ENCODE data around the gene CCP110.

Gene CCP110

DNA sequence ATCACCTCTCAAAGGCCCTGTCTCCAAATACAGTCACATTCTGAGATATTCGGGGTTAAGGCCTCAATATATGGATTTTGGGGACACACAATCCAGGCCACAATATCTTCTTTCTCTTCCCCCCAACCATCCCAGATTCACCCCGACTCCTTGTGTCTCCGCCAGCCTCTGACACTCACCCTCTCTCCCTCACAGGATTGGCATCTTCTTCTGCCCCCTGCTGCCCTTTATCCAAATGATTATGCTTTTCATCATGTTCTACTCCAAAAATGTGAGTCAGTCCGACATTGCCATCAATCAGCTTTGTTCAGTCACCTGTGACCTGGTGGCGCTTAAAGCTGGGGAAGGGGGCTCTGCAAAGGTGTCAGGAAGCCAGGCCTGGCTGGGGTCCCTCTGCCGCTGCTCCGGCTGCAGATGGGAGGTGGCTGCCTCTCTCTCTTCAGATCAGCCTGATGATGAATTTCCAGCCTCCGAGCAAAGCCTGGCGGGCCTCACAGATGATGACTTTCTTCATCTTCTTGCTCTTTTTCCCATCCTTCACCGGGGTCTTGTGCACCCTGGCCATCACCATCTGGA is 36.9 kb upstream of the CCP110 start:
- no peak for DNase-seq (ENCODE audit: low read depth)
- no peak overlapping the region for H3K4me3 ChIP-seq (ENCODE audit: low read length)
- no peak overlapping the region for H3K9ac ChIP-seq (ENCODE audit: low read length)

GRCh38 chr16:19488213-19488640 is 35.5 kb upstream of the CCP110 start:
- Histone ChIP-seq H3K9ac (ENCODE audit: low read length) (no peak overlapping the region), H3K9me3 (ENCODE audit: control insufficient read depth, low read length) (no peaks in the 10 kb centered on the region), H3K4me1 (ENCODE audit: control insufficient read depth, insufficient read depth, low read length) (peaks cover 8% of the 10 kb centered on the region), H3K36me3 (ENCODE audit: control insufficient read depth, insufficient read depth, low read length, severe bottlenecking) (no peaks in the 10 kb centered on the region), H3K4me3 (ENCODE audit: low read length) (no peak overlapping the region), H3K27me3 (replicated peaks; ENCODE audit: control insufficient read depth, insufficient read depth, low read length) (peaks cover 5% of the 10 kb centered on the region)
- DNase-seq (ENCODE audit: low read depth), result no peak

More for the DNA sequence above, 36.9 kb upstream of the CCP110 start:
- Histone ChIP-seq H3K9me3 (ENCODE audit: control insufficient read depth, low read length) (no peaks in the 10 kb centered on the region), H3K27me3 (replicated peaks; ENCODE audit: control insufficient read depth, insufficient read depth, low read length) (peaks cover 5% of the 10 kb centered on the region), H3K4me1 (ENCODE audit: control insufficient read depth, insufficient read depth, low read length) (peaks cover 8% of the 10 kb centered on the region), H3K36me3 (ENCODE audit: control insufficient read depth, insufficient read depth, low read length, severe bottlenecking) (no peaks in the 10 kb centered on the region)

DNA sequence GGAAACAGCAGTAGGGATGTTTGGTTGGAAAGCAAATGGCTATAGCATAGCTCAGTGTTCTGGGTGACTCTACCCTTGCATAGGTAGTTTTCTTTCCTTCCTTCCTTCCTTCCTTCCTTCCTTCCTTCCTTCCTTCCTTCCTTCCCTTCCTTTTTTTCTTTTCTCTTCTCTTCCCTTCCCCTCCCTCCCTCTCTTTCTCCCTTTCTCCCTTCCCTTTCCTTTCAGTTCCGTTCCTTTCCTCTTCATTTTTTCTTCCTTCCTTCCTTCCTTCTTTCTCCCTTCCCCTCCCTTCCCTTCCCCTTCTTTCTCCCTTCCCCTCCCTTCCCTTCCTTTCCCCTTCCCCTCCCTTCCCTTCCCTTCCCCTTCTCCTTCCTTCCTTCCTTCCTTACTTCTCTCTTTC is 33.1 kb upstream of the CCP110 start:
- peaks cover 8% of the 10 kb centered on the region for H3K4me1 ChIP-seq (ENCODE audit: control insufficient read depth, insufficient read depth, low read length)
- H3K36me3 ChIP-seq (ENCODE audit: control insufficient read depth, insufficient read depth, low read length, severe bottlenecking), result no peaks in the 10 kb centered on the region
- no peak overlapping the region for H3K4me3 ChIP-seq (ENCODE audit: low read length)
- no peak for DNase-seq (ENCODE audit: low read depth)
- H3K9me3 ChIP-seq (ENCODE audit: control insufficient read depth, low read length), result no peaks in the 10 kb centered on the region
- peaks cover 5% of the 10 kb centered on the region for H3K27me3 ChIP-seq (replicated peaks; ENCODE audit: control insufficient read depth, insufficient read depth, low read length)
- H3K9ac ChIP-seq (ENCODE audit: low read length), result no peak overlapping the region

- Histone ChIP-seq H3K36me3 (ENCODE audit: control insufficient read depth, insufficient read depth, low read length, severe bottlenecking) (peaks cover 24% of the 10 kb centered on the region), H3K9ac (ENCODE audit: low read length) (no peak overlapping the region), H3K9me3 (ENCODE audit: control insufficient read depth, low read length) (no peaks in the 10 kb centered on the region), H3K4me3 (ENCODE audit: low read length) (no peak overlapping the region), H3K4me1 (ENCODE audit: control insufficient read depth, insufficient read depth, low read length) (no peaks in the 10 kb centered on the region), H3K27me3 (replicated peaks; ENCODE audit: control insufficient read depth, insufficient read depth, low read length) (no peaks in the 10 kb centered on the region)
- no peak for DNase-seq (ENCODE audit: low read depth)
Observed at GRCh38 chr16:19497176-19497575, 26.6 kb upstream of the CCP110 start.

DNA sequence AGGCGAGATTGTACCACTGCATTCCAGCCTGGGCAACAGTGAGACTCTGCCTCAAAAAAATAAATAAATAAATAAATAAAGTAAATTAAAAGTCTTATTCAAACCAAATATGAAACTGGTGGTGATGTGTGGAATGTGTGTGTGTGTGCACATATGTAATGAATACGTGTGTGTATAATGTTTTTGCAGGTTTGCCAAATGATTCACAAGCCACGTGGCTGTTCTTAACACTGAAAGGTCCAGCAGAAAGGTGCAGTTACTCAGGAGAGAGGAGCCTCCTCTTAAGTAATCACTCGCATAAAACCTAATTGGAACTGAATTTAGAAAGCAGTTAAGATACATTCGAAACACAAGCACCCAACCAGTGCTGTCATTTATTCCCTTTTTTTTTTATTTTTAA is 24.7 kb upstream of the CCP110 start:
- Histone ChIP-seq H3K4me1 (ENCODE audit: control insufficient read depth, insufficient read depth, low read length) (no peaks in the 10 kb centered on the region), H3K4me3 (ENCODE audit: low read length) (no peak overlapping the region), H3K9ac (ENCODE audit: low read length) (no peak overlapping the region), H3K9me3 (ENCODE audit: control insufficient read depth, low read length) (no peaks in the 10 kb centered on the region), H3K27me3 (replicated peaks; ENCODE audit: control insufficient read depth, insufficient read depth, low read length) (no peaks in the 10 kb centered on the region), H3K36me3 (ENCODE audit: control insufficient read depth, insufficient read depth, low read length, severe bottlenecking) (peaks cover 42% of the 10 kb centered on the region)
- no peak for DNase-seq (ENCODE audit: low read depth)

DNA sequence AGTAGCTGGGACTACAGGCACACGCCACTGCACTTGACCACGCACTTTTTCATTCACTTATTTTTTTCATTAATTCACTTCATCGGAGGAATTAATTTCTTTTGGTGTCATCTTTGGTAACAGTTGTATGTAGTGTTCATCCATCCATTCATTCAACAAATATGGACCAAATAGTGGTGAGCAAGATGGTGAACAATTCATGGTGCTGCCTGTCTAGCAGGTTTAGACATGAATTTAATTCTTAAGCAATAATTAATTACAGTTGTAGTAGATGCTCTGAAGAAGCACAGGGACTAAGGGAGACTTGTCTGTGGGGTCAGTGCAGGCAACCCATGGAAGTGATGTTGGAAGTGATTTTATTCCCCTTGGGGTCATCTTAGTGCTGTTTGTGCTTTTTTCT is 24.3 kb upstream of the CCP110 start:
- H3K4me3 ChIP-seq (ENCODE audit: low read length), result no peak overlapping the region
- DNase-seq (ENCODE audit: low read depth), result no peak
- no peaks in the 10 kb centered on the region for H3K9me3 ChIP-seq (ENCODE audit: control insufficient read depth, low read length)
- H3K4me1 ChIP-seq (ENCODE audit: control insufficient read depth, insufficient read depth, low read length), result no peaks in the 10 kb centered on the region
- H3K27me3 ChIP-seq (replicated peaks; ENCODE audit: control insufficient read depth, insufficient read depth, low read length), result no peaks in the 10 kb centered on the region
- no peak overlapping the region for H3K9ac ChIP-seq (ENCODE audit: low read length)
- peaks cover 47% of the 10 kb centered on the region for H3K36me3 ChIP-seq (ENCODE audit: control insufficient read depth, insufficient read depth, low read length, severe bottlenecking)

DNA sequence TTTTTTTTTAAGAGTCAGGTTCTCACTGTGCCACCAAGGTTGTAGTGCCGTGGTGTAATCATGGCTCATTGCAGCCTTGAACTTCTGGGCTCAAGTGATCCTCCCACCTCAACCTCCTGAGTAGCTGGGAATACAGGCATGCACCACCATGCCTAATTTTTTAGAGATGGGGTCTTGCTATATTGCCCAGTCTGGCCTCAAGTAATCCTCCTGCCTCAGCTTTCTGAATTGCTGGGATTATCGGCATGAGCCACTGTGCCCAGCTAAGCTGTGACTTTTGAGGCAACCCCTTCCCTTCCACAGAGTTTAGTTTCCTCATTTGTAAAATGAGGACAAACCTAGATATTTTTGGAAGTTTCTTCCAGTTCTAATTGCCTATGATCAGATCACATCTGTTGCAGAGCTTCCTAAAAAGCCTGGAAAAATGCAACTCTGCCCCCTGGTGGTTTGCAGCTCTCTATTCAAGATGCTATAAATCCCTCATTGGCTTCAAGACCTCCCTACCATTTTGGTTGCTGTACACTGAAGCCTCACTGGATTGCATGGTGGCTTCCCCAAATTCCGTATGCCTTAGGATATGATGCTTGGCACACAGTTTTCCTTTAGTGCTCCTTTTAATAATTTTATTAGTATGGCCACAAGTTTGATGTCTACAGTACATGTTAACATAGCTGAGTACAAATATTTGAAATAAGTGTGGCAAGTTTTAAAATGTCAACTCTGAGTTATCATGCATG is 21.2 kb upstream of the CCP110 start:
- peaks cover 10% of the 10 kb centered on the region for H3K4me1 ChIP-seq (ENCODE audit: control insufficient read depth, insufficient read depth, low read length)
- H3K4me3 ChIP-seq (ENCODE audit: low read length), result no peak overlapping the region
- DNase-seq (ENCODE audit: low read depth), result peak; percentile 82
- peaks cover 75% of the 10 kb centered on the region for H3K36me3 ChIP-seq (ENCODE audit: control insufficient read depth, insufficient read depth, low read length, severe bottlenecking)
- H3K9ac ChIP-seq (ENCODE audit: low read length), result no peak overlapping the region
- no peaks in the 10 kb centered on the region for H3K9me3 ChIP-seq (ENCODE audit: control insufficient read depth, low read length)
- no peaks in the 10 kb centered on the region for H3K27me3 ChIP-seq (replicated peaks; ENCODE audit: control insufficient read depth, insufficient read depth, low read length)

- no peaks in the 10 kb centered on the region for H3K27me3 ChIP-seq (replicated peaks; ENCODE audit: control insufficient read depth, insufficient read depth, low read length)
- H3K36me3 ChIP-seq (ENCODE audit: control insufficient read depth, insufficient read depth, low read length, severe bottlenecking), result peaks cover 83% of the 10 kb centered on the region
- DNase-seq (ENCODE audit: low read depth), result no peak
- H3K9ac ChIP-seq (ENCODE audit: low read length), result no peak overlapping the region
- H3K4me1 ChIP-seq (ENCODE audit: control insufficient read depth, insufficient read depth, low read length), result peaks cover 20% of the 10 kb centered on the region
- no peaks in the 10 kb centered on the region for H3K9me3 ChIP-seq (ENCODE audit: control insufficient read depth, low read length)
- no peak overlapping the region for H3K4me3 ChIP-seq (ENCODE audit: low read length)
Observed at GRCh38 chr16:19503461-19504075, 20.2 kb upstream of the CCP110 start.

GRCh38 chr16:19505600-19506303 is 18.0 kb upstream of the CCP110 start:
- DNase-seq (ENCODE audit: low read depth), result peak; percentile 28
- no peaks in the 10 kb centered on the region for H3K9me3 ChIP-seq (ENCODE audit: control insufficient read depth, low read length)
- no peaks in the 10 kb centered on the region for H3K27me3 ChIP-seq (replicated peaks; ENCODE audit: control insufficient read depth, insufficient read depth, low read length)
- H3K4me3 ChIP-seq (ENCODE audit: low read length), result no peak overlapping the region
- peaks cover 23% of the 10 kb centered on the region for H3K4me1 ChIP-seq (ENCODE audit: control insufficient read depth, insufficient read depth, low read length)
- H3K9ac ChIP-seq (ENCODE audit: low read length), result no peak overlapping the region
- peaks cover 87% of the 10 kb centered on the region for H3K36me3 ChIP-seq (ENCODE audit: control insufficient read depth, insufficient read depth, low read length, severe bottlenecking)

GRCh38 chr16:19506965-19507364 is 16.8 kb upstream of the CCP110 start:
- no peaks in the 10 kb centered on the region for H3K9me3 ChIP-seq (ENCODE audit: control insufficient read depth, low read length)
- no peaks in the 10 kb centered on the region for H3K27me3 ChIP-seq (replicated peaks; ENCODE audit: control insufficient read depth, insufficient read depth, low read length)
- no peak overlapping the region for H3K4me3 ChIP-seq (ENCODE audit: low read length)
- no peak for DNase-seq (ENCODE audit: low read depth)
- H3K9ac ChIP-seq (ENCODE audit: low read length), result no peak overlapping the region
- peaks cover 78% of the 10 kb centered on the region for H3K36me3 ChIP-seq (ENCODE audit: control insufficient read depth, insufficient read depth, low read length, severe bottlenecking)
- peaks cover 23% of the 10 kb centered on the region for H3K4me1 ChIP-seq (ENCODE audit: control insufficient read depth, insufficient read depth, low read length)

DNA sequence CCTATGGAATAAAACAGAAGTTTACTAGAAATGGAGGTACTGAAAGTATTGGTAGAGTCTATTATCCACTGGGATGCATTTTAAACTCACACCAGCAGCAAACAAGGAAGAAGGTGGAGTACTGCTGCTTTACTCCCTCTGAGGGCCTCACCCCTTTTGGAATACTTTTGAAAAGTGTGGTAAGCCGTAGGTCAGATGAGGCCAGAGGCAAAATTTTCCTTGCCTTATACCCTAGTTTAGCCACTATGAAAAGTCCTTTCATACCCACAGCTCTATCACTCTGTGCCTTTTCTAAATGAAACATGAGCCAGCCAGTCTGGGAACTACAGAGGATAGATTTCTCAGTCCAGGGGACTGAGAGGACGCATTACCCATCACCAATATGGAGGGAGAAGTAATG is 15.9 kb upstream of the CCP110 start:
- H3K4me1 ChIP-seq (ENCODE audit: control insufficient read depth, insufficient read depth, low read length), result peaks cover 23% of the 10 kb centered on the region
- H3K27me3 ChIP-seq (replicated peaks; ENCODE audit: control insufficient read depth, insufficient read depth, low read length), result no peaks in the 10 kb centered on the region
- H3K4me3 ChIP-seq (ENCODE audit: low read length), result no peak overlapping the region
- no peak for DNase-seq (ENCODE audit: low read depth)
- peaks cover 73% of the 10 kb centered on the region for H3K36me3 ChIP-seq (ENCODE audit: control insufficient read depth, insufficient read depth, low read length, severe bottlenecking)
- peak overlapping the region; percentile 38 for H3K9ac ChIP-seq (ENCODE audit: low read length)
- H3K9me3 ChIP-seq (ENCODE audit: control insufficient read depth, low read length), result no peaks in the 10 kb centered on the region
